Heart left ventricle (tissue), 16 donors: ENCODE measurements around the gene CXCR5. TPM values are rescaled to one million over a fixed set of nuclear protein-coding genes. Genes with fewer than 3 reads are reported as not detected.

ENCODE experiments used
- ATAC-seq, 4 donors: fragments of 200-7000 bp; cut with Tn5 transposase; one replicate each; pipeline ENCODE4 v1.9.1; 2020 to 2022; ENCODE audit warnings: moderate library complexity in 4 of 4, mild to moderate bottlenecking in 3 of 4, moderate number of reproducible peaks in 1 of 4
- DNase-seq, 5 donors: peaks; one replicate each; pipeline ENCODE4 v3.0.0-alpha.2; 2020
- H3K27ac ChIP-seq, 12 donors: fragments of 200-600 bp; sonication (generic) in 4 of 12; one replicate each; pipeline versions ENCODE4 v1.5.0 to v1.8.0; 2016 to 2022; ENCODE audit warnings: mild to moderate bottlenecking in 2 of 12
- H3K27me3 ChIP-seq, 9 donors: fragments of 200-600 bp; sonication (generic) in 2 of 9; one replicate each; pipeline versions ENCODE4 v1.5.1 to v1.8.0; 2016 to 2022; ENCODE audit warnings: mild to moderate bottlenecking in 3 of 9
- H3K36me3 ChIP-seq, 9 donors: fragments of 200-600 bp; sonication (generic) in 2 of 9; one replicate each; pipeline versions ENCODE4 v1.5.0 to v1.8.0; 2018 to 2022; ENCODE audit warnings: mild to moderate bottlenecking in 2 of 9
- H3K4me1 ChIP-seq, 12 donors: fragments of 200-600 bp; sonication (generic) in 4 of 12; one replicate each; pipeline versions ENCODE4 v1.5.0 to v1.8.0; 2016 to 2022; ENCODE audit warnings: mild to moderate bottlenecking in 3 of 12
- H3K4me3 ChIP-seq, 12 donors: fragments of 200-600 bp; sonication (generic) in 4 of 12; one replicate each; pipeline versions ENCODE4 v1.5.0 to v1.8.0; 2017 to 2022; ENCODE audit warnings: mild to moderate bottlenecking in 9 of 12, moderate library complexity in 4 of 12
- H3K9me3 ChIP-seq, 12 donors: fragments of 200-600 bp; sonication (generic) in 4 of 12; one replicate each; pipeline versions ENCODE4 v1.5.0 to v1.8.0; 2016 to 2022; ENCODE audit warnings: mild to moderate bottlenecking in 1 of 12
- POLR2A ChIP-seq, 2 donors: fragments of 450-650 bp; IDR thresholded peaks; one replicate each; pipeline ENCODE4 v1.6.1; 2017; ENCODE audit warnings: antibody characterized with exemption in 2 of 2, mild to moderate bottlenecking in 2 of 2, moderate library complexity in 2 of 2
- WGBS, 4 donors: extraction: QIAGEN DNeasy Blood & Tissue Kit in 2 of 4; methylation state at CpG; one replicate each; pipeline versions ENCODE4 v1.1.5 to v1.1.7; 2013 to 2018; 5-methylcytosine and 5-hydroxymethylcytosine counted together
- intact Hi-C, 10 donors: fragments of 100-400 bp; cut with DNase I; formaldehyde crosslinking; loops; one replicate each; pipeline versions ENCODE4 v1.11.1 to v1.14.2; 2022
- microRNA-seq, 4 donors: library from miRNA; unstranded; fragments of <30 nt; microRNA quantifications; one replicate each; pipeline versions ENCODE4 to v1.2.0, GENCODE V29; 2017 to 2020
- polyA plus RNA-seq, 2 donors: library from polyadenylated mRNA; stranded (reverse); fragments of 200-250 nt; gene quantifications; one replicate each; pipeline ENCODE4 v1.2.3, GENCODE V29; 2013
- total RNA-seq, 9 donors: library from RNA; depleted of rRNA in 2 of 9; stranded (reverse); fragments of >200 nt in 2 of 9; fragmentation: NEBNext Ultra II Directional in 3 of 9; extraction: Animal tissue kit (Norgen Biotek cat#: 25700) in 3 of 9; gene quantifications; one replicate each; pipeline versions ENCODE4 v1.1.0 to v1.2.4, GENCODE V29; 2016 to 2023
- TF ChIP-seq, protein P1 (sequence below), 12 donors: fragments of 200-600 bp; sonication (generic) in 4 of 12; IDR thresholded peaks; one replicate each; pipeline versions ENCODE4 v1.5.0 to v1.8.0; 2018 to 2022; ENCODE audit warnings: antibody characterized with exemption in 12 of 12, mild to moderate bottlenecking in 5 of 12
- donor health status: ischemic (EF 13 %, LVEDD 7.1; RV severe dilation, severe dysfunction).
- donor health status: healthy with polysubstance abuse.
- donor health status: DM: no; HTN: yes; CAD: no.
- donor health status: DM: no; HTN: no; CAD: no.
- donor health status: ischemic (EF 25% LVEDD 6.9; RV normal size, moderate dysfunction).
- donor health status: ischemic (EF 25% LVEDD 5.7; RV mildly dilated, moderate dysfunction).
- donor health status: healthy.
- donor health status: DM: yes; HTN: yes; CAD: no.
- donor health status: ischemic (EF 35%, LVEDD 5.7; RV mildly dilated, moderate dysfunction).
- donor health status: nonischemic (EF 11% LVEDD 7.7; RV severe dilation, severe dysfunction).
- donor health status: DM: yes; HTN: yes; CAD: no.
- donor health status: PGD.
- donor health status: ischemic (EF 29% LVEDD 5.4; RV normal size, mild dysfunction).
- donor health status: nonischemic (EF 23%, LVEDD 6.1; RV moderate dilation, normal function).

Gene CXCR5
- total and polyA plus RNA-seq, 11 donors, result 0.11 to 0.27 (median 0.25) TPM; not detected in 8

DNA sequence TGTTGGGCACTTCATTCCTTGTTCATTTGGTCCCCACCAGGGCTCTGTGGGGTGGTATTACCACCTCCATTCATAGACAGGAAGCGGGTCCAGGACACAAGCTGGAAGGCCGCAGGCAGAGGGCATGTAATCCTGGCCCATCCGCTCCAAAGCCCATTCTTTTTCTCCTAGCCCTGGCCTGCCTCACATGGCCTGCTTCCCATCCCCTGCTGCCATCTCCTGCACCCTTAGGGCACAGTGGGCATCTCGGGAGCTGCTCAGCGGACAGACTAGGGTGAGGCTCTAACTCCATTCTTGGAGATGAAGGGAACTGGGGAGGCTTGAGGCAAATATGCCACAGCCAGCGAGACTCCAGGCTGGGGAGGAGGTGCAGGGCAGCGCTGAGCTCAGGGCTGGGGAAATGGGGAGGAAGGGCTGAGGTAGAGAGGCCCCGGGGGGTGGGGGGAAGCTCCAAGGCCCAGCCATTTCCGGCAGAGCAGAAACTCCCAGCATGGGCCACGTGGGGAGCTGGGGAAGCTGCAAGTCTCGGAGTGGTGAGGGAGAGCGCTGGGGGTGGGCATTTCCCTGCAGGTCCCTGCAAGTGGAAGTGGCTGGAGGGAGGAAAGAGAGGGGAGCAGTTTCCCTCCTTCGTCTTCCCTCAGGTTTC lies 56.4 kb downstream of the CXCR5 start:
- ATAC-seq (peak in 2 of 4 donors; percentile 63 to 69), DNase-seq (peak in 1 of 5 donors; percentile 40)
- WGBS, 4 donors, result 46 to 63% (median 55%) methylated on average over 13 of the region's 13 CpGs
- Histone ChIP-seq H3K4me3 (no peak overlapping the region), H3K36me3 (no peaks in the 10 kb centered on the region), H3K9me3 (no peaks in the 10 kb centered on the region), H3K27me3 (peaks cover 0 to 7% (median 0%) of the 10 kb centered on the region in 9 donors), H3K27ac (no peak overlapping the region), H3K4me1 (peaks cover 0 to 11% (median 0%) of the 10 kb centered on the region in 12 donors)
- intact Hi-C loops, result loop anchor here in 2 of 10 donors (5.0 to 10.0 kb wide), 2 partner anchors 38 to 245 kb away; no protein-coding TSS in a partner anchor
- TF ChIP-seq, protein P1, sequence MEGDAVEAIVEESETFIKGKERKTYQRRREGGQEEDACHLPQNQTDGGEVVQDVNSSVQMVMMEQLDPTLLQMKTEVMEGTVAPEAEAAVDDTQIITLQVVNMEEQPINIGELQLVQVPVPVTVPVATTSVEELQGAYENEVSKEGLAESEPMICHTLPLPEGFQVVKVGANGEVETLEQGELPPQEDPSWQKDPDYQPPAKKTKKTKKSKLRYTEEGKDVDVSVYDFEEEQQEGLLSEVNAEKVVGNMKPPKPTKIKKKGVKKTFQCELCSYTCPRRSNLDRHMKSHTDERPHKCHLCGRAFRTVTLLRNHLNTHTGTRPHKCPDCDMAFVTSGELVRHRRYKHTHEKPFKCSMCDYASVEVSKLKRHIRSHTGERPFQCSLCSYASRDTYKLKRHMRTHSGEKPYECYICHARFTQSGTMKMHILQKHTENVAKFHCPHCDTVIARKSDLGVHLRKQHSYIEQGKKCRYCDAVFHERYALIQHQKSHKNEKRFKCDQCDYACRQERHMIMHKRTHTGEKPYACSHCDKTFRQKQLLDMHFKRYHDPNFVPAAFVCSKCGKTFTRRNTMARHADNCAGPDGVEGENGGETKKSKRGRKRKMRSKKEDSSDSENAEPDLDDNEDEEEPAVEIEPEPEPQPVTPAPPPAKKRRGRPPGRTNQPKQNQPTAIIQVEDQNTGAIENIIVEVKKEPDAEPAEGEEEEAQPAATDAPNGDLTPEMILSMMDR (IDR thresholded peaks at IDR 0.05), result no peak
- TF ChIP-seq POLR2A (IDR thresholded peaks at IDR 0.05), result no peak

DNA sequence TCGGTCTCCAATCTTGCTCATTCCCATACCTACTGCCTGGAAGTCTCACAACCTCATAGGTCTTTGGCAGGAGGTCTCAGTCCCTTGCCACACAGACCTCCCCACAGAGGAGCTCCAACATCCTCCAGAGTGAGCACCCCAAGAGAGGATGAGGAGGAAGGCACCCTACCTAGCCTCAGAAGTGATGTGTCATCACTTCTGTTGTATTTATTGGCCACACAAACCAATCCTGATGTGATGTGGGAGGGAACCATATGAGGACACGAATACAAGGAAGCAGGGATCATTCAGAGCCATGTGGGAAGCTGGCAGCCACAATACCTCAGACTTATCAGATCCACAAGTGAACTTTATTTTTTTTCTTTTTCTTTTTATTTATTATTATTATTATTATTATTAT lies 63.4 kb downstream of the CXCR5 start:
- no peak for ATAC-seq

More for the DNA sequence above, 63.4 kb downstream of the CXCR5 start:
- Histone ChIP-seq H3K4me3 (no peak overlapping the region), H3K27ac (no peak overlapping the region), H3K9me3 (no peaks in the 10 kb centered on the region), H3K27me3 (peaks cover 0 to 14% (median 0%) of the 10 kb centered on the region in 9 donors), H3K4me1 (no peaks in the 10 kb centered on the region), H3K36me3 (no peaks in the 10 kb centered on the region)
- intact Hi-C loops, result no loop called here
- WGBS, 4 donors, result 20 to 37% (median 28%) methylated on average over 2 of the region's 2 CpGs
- TF ChIP-seq, protein P1 (IDR thresholded peaks at IDR 0.05), result no peak
- TF ChIP-seq POLR2A (IDR thresholded peaks at IDR 0.05), result no peak
- no peak for DNase-seq

Small RNAs within 50 kb of the gene (microRNA-seq; reads per million reads assigned to microRNA genes)
- 0 to 0.41 (median 0) reads per million in 4 donors for gene MIR4492

Other genes starting within 250 kb of the CXCR5 start
- gene TREH, start 204.2 kb upstream of the CXCR5 start, total RNA-seq, result not detected
- gene TREH, start 204.2 kb upstream of the CXCR5 start, polyA plus RNA-seq, result 1 to 10 TPM in 1 of 2 donors, under 1 TPM in 1; 0.17 to 1.7 TPM
- 100 to 1,000 TPM in 8 of 9 donors, 10 to 100 TPM in 1; 83.7 to 166 (median 114) TPM for gene DDX6, start 92.7 kb upstream of the CXCR5 start, total RNA-seq
- gene DDX6, start 92.7 kb upstream of the CXCR5 start, polyA plus RNA-seq, result 10 to 100 TPM; 29.4 to 30.7 TPM
- 10 to 100 TPM; 33.4 to 80.3 (median 44.3) TPM for gene BCL9L, start 42.0 kb downstream of the CXCR5 start, total RNA-seq
- 100 to 1,000 TPM in 1 of 2 donors, 10 to 100 TPM in 1; 28.0 to 102 TPM for gene BCL9L, start 42.0 kb downstream of the CXCR5 start, polyA plus RNA-seq
- gene UPK2, start 72.4 kb downstream of the CXCR5 start, total RNA-seq, result not detected
- gene UPK2, start 72.4 kb downstream of the CXCR5 start, polyA plus RNA-seq, result not detected
- not detected for gene FOXR1, start 87.9 kb downstream of the CXCR5 start, total RNA-seq
- not detected for gene FOXR1, start 87.9 kb downstream of the CXCR5 start, polyA plus RNA-seq
- 10 to 100 TPM in 6 of 9 donors, 1 to 10 TPM in 3; 7.9 to 15.8 (median 11.7) TPM for gene CENATAC, start 114.2 kb downstream of the CXCR5 start, total RNA-seq
- gene CENATAC, start 114.2 kb downstream of the CXCR5 start, polyA plus RNA-seq, result 10 to 100 TPM in 1 of 2 donors, 1 to 10 TPM in 1; 9.5 to 27.3 TPM
- 1,000 to 10,000 TPM in 2 of 9 donors, 100 to 1,000 TPM in 7; 719 to 1,307 (median 821) TPM for gene RPS25, start 134.5 kb downstream of the CXCR5 start, total RNA-seq
- gene RPS25, start 134.5 kb downstream of the CXCR5 start, polyA plus RNA-seq, result 1,000 to 10,000 TPM; 1,773 to 1,882 TPM
- 10 to 100 TPM; 31.9 to 57.1 (median 44.4) TPM for gene TRAPPC4, start 134.9 kb downstream of the CXCR5 start, total RNA-seq
- gene TRAPPC4, start 134.9 kb downstream of the CXCR5 start, polyA plus RNA-seq, result 10 to 100 TPM; 21.5 to 74.8 TPM
- 10 to 100 TPM in 3 of 9 donors, 1 to 10 TPM in 6; 4.5 to 18.5 (median 7.7) TPM for gene SLC37A4, start 147.0 kb downstream of the CXCR5 start, total RNA-seq
- gene SLC37A4, start 147.0 kb downstream of the CXCR5 start, polyA plus RNA-seq, result 10 to 100 TPM in 1 of 2 donors, 1 to 10 TPM in 1; 7.4 to 10.1 TPM
- gene HYOU1, start 173.3 kb downstream of the CXCR5 start, total RNA-seq, result 100 to 1,000 TPM in 1 of 9 donors, 10 to 100 TPM in 8; 45.9 to 104 (median 68.6) TPM
- 100 to 1,000 TPM in 1 of 2 donors, 10 to 100 TPM in 1; 34.7 to 260 TPM for gene HYOU1, start 173.3 kb downstream of the CXCR5 start, polyA plus RNA-seq
- 10 to 100 TPM; 18.7 to 33.3 (median 21.5) TPM for gene VPS11, start 183.9 kb downstream of the CXCR5 start, total RNA-seq
- 10 to 100 TPM; 21.7 to 27.1 TPM for gene VPS11, start 183.9 kb downstream of the CXCR5 start, polyA plus RNA-seq
- 10 to 100 TPM in 8 of 9 donors, 1 to 10 TPM in 1; 8.1 to 24.1 (median 16.6) TPM for gene HMBS, start 201.0 kb downstream of the CXCR5 start, total RNA-seq
- gene HMBS, start 201.0 kb downstream of the CXCR5 start, polyA plus RNA-seq, result 10 to 100 TPM; 28.8 to 34.0 TPM
- gene DPAGT1, start 218.0 kb downstream of the CXCR5 start, total RNA-seq, result 10 to 100 TPM; 11.2 to 32.4 (median 16.5) TPM
- gene DPAGT1, start 218.0 kb downstream of the CXCR5 start, polyA plus RNA-seq, result 10 to 100 TPM; 13.4 to 32.9 TPM
- gene C2CD2L, start 223.5 kb downstream of the CXCR5 start, total RNA-seq, result 10 to 100 TPM in 5 of 9 donors, 1 to 10 TPM in 4; 7.1 to 18.3 (median 11.2) TPM
- gene C2CD2L, start 223.5 kb downstream of the CXCR5 start, polyA plus RNA-seq, result 10 to 100 TPM in 1 of 2 donors, 1 to 10 TPM in 1; 6.6 to 17.7 TPM
- 10 to 100 TPM in 7 of 9 donors, 1 to 10 TPM in 2; 9.4 to 16.3 (median 12.8) TPM for gene HINFP, start 237.7 kb downstream of the CXCR5 start, total RNA-seq
- gene HINFP, start 237.7 kb downstream of the CXCR5 start, polyA plus RNA-seq, result 10 to 100 TPM; 10.8 to 12.9 TPM